Raji (cell line): ENCODE results near the gene PINK1.

Experiments used
- POLR2A ChIP-seq: IDR thresholded peaks from 2 replicates; pipeline ENCODE4 v1.6.1; 2011; ENCODE audit warnings: low read depth, low read length, control low read depth; ENCODE audit not compliant: insufficient read depth

Gene PINK1

GRCh38 chr1:20633190-20634064 is at the start of gene PINK1:
Gene PINK1, plus strand, starts transcription at chr1:20633458. Its CDS starts 91 bp downstream, at chr1:20633549.
- no peak for TF ChIP-seq POLR2A

DNA sequence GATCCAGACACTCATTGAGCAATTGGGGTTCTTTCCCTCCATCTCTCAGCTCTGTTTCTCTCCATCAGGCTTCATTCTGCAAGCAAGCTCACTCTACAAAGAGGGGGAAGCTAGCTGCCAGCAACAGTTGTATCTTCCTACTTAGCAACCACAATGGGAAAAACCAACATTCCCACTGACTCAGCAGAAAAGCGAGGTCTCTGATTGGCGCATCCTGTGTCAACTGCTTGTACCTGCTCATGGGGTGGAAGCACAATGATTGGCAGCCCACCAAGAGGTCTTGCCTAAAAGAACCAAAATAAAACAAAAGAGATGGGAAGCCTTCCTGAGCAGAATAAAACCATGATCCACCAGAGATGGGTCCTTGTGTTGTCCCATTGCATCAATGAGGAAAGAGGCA is 48.4 kb upstream of the PINK1 start:
- no peak for TF ChIP-seq POLR2A

- no peak for TF ChIP-seq POLR2A
These were observed 46.2 kb upstream of the PINK1 start for GRCh38 chr1:20586953-20587660.

DNA sequence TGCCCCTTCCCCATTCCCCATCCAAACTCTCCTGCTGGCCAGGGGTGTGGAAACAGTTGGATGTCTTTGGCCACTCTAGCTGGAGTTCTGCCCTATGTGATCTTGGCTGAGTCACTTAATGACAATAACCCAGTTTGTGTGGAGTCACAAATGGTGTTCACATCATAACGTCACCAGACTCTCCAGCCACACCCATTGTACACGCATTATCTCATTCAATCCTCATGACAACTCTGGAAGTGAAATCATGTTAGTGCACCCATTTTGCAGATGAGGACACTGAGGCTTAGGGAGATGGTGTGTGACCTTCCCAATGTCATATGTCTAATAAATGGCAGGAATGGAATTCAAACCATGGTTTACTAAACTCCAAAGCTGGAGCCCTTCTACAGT is 45.6 kb upstream of the PINK1 start:
- no peak for TF ChIP-seq POLR2A

- TF ChIP-seq POLR2A, result no peak
These were observed 44.5 kb upstream of the PINK1 start, which contains the start of gene CDA for GRCh38 chr1:20588634-20589225. Gene CDA, plus strand, starts transcription at chr1:20589097. Its CDS starts 33 bp downstream, at chr1:20589130.

- no peak for TF ChIP-seq POLR2A
These were observed 43.7 kb upstream of the PINK1 start for GRCh38 chr1:20589331-20590278.

DNA sequence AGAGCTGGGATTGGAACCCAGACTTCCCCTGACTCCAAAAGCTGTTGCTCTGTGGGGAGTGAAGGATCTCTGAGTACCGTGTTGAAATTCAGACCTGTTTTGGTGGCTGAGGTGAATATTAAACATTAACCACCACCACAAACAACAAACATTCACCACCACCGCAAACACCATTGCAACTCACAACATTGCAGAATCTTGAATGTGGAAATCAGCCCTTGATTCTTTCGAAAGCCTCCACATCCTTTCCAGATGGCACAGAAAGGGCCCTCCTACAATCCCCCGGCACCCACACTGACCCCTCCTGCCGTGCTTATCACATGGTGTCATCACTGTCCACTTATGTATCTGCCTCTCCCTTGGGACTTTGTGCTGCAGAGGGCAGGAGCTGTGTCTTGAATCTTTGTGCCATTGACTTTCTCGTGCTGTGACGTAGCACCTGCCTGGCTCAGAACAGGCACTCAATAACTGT is 42.9 kb upstream of the PINK1 start:
- no peak for TF ChIP-seq POLR2A

DNA sequence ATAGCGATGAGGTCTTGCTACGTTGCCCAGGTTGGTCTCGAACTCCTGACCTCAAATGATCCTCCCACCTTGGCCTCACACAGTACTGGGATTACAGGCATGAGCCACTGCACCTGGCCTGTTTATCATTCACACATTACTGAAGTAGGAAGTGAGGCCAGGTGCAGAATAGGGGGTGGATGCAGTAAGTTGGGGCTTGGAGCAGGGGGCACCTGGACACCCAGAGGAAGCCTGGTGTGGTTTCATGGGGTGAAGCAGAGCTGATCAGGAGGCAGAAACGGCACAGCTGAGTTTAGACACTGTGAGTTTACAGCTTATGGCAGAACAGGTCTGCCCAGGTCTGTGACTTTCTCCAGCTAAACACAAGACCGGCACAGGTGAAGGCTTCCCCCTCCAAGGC is 39.5 kb upstream of the PINK1 start:
- no peak for TF ChIP-seq POLR2A

DNA sequence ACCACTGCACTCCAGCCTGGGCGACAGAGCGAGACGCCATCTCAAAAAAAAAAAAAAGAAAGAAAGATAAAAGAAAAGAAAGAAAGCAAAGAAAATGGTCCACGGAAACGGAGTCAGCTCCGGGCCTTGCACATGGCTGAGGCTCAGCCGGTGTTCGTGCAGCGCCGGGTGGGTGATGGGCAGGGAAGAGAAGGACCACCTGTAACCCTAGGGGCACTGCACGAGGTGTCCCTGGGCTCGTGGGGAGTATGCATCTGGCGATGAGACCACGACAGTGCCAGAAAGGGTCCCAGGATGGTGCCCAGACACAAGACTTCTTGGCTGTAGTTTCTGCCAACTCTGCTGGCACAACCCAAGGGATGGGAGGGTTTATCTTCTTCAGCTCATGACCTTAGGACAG is 38.5 kb upstream of the PINK1 start:
- TF ChIP-seq POLR2A, result no peak

GRCh38 chr1:20596106-20596505 is 37.2 kb upstream of the PINK1 start:
- TF ChIP-seq POLR2A, result no peak

GRCh38 chr1:20597650-20598049 is 35.6 kb upstream of the PINK1 start:
- no peak for TF ChIP-seq POLR2A

- no peak for TF ChIP-seq POLR2A
These were observed 33.1 kb upstream of the PINK1 start for GRCh38 chr1:20600156-20600555.

- TF ChIP-seq POLR2A, result no peak
These were observed 32.0 kb upstream of the PINK1 start for GRCh38 chr1:20601129-20601825.
